HepG2 (cell line): Measurements from ENCODE around the gene ST8SIA3. TPM values are rescaled to one million over a fixed set of nuclear protein-coding genes. Genes with fewer than 3 reads are reported as not detected.
A peak's percentile ranks its signal among the peaks of the same experiment; 100 is the strongest.

Source experiments
- ATAC-seq: fragments of 200-7000 bp; cut with Tn5 transposase; 3 replicates; pipeline ENCODE4 v1.9.1; 2020; ENCODE audit warnings: mild to moderate bottlenecking, moderate library complexity
- BruUV-seq: library from RNA; stranded (reverse); fragments of 400-500 nt; replicated peaks from 2 replicates; lab custom pipeline; 2021; lab: Mats Ljungman, UMichigan
- CTCF ChIA-PET: fragments of 300-600 bp; formaldehyde crosslinking; extraction: SDS; loops from one replicate; lab custom pipeline; 2021; ENCODE audit warnings: low total read pairs, inconsistent platforms, low intra/inter-chr PET ratio; lab: Yijun Ruan, JAX
- POLR2A ChIA-PET: fragments of 350-600 bp; sonication (Branson Sonifier 250); formaldehyde crosslinking; loops from one replicate; lab custom pipeline; 2020; ENCODE audit warnings: antibody characterized with exemption, inconsistent platforms; lab: Yijun Ruan, JAX
- DNase-seq: peaks from one replicate; pipeline ENCODE4 v3.0.0-alpha.2; 2015; ENCODE audit warnings: low spot score
- FAIRE-seq: peaks from 3 replicates; lab custom pipeline; 2011; peaks lifted over from hg19 to GRCh38; lab: Jason Lieb, UNC
- H2AFZ ChIP-seq: one replicate; pipeline ENCODE4 v1.6.1; 2011; ENCODE audit warnings: low read length, inconsistent platforms
- H3K27ac ChIP-seq: fragments of 300-600 bp; 3 replicates; pipeline ENCODE4 v1.8.0; 2011; ENCODE audit warnings: mixed run types, mild to moderate bottlenecking, mixed read lengths, low read length, inconsistent platforms; ENCODE audit not compliant: insufficient read depth; ENCODE audit errors: extremely low read length
- H3K27me3 ChIP-seq, 2 experiments: fragments of 200-600 bp in 1 of 2; 2 replicates in 1 of 2; 3 replicates in 1 of 2; pipeline versions ENCODE4 v1.6.0 to v1.8.0; 2011; ENCODE audit warnings: low read length in 2 of 2, mild to moderate bottlenecking in 2 of 2, moderate library complexity in 2 of 2, inconsistent platforms in 1 of 2; ENCODE audit not compliant: insufficient read depth in 2 of 2, control insufficient read depth in 1 of 2
- H3K36me3 ChIP-seq, 2 experiments: fragments of 200-600 bp in 1 of 2; replicated peaks in 1 of 2; 2 replicates in 1 of 2; 3 replicates in 1 of 2; pipeline versions ENCODE4 v1.5.1 to v1.8.0; 2011; ENCODE audit warnings: low read length in 2 of 2, inconsistent platforms in 1 of 2; ENCODE audit not compliant: insufficient read depth in 2 of 2, control insufficient read depth in 1 of 2
- H3K4me1 ChIP-seq: 2 replicates; pipeline ENCODE4 v1.5.1; 2012; ENCODE audit warnings: low read length, inconsistent platforms; ENCODE audit not compliant: insufficient read depth
- H3K4me2 ChIP-seq: 2 replicates; pipeline ENCODE4 v1.6.0; 2011; ENCODE audit warnings: low read depth, low read length, inconsistent platforms
- H3K4me3 ChIP-seq, 3 experiments: fragments of 200-600 bp in 1 of 3; sonication (generic), shearing (Covaris generic) in 1 of 3; replicated peaks in 1 of 3; 2 replicates each; pipeline ENCODE4 v1.5.1; 2011 to 2016; ENCODE audit warnings: low read length in 3 of 3, inconsistent platforms in 2 of 3, low read depth in 2 of 3, mild to moderate bottlenecking in 2 of 3, control low read depth in 1 of 3, mixed read lengths in 1 of 3; ENCODE audit not compliant: insufficient read depth in 1 of 3
- H3K79me2 ChIP-seq: one replicate; pipeline ENCODE4 v1.6.1; 2011; ENCODE audit warnings: low read length, inconsistent platforms; ENCODE audit not compliant: insufficient read depth
- H3K9ac ChIP-seq: 2 replicates; pipeline ENCODE4 v1.6.0; 2011; ENCODE audit warnings: mild to moderate bottlenecking, low read depth, low read length, inconsistent platforms; ENCODE audit not compliant: insufficient read depth
- H3K9me3 ChIP-seq: 2 replicates; pipeline ENCODE4 v1.5.1; 2012; ENCODE audit warnings: mild to moderate bottlenecking, low read length
- H4K20me1 ChIP-seq: 2 replicates; pipeline ENCODE4 v1.6.0; 2011; ENCODE audit warnings: inconsistent platforms, mild to moderate bottlenecking, low read length, moderate library complexity; ENCODE audit not compliant: insufficient read depth
- KLF6 ChIP-seq: IDR thresholded peaks from 2 replicates; pipeline ENCODE4 v1.8.0; 2016; ENCODE audit warnings: missing biosample characterization, missing genetic modification reagents
- MAFK ChIP-seq, 2 experiments: IDR thresholded peaks in 1 of 2; conservative IDR thresholded peaks in 1 of 2; 2 replicates each; pipeline ENCODE4 v1.6.1; 2011; ENCODE audit warnings: improper control_type of control experiment in 2 of 2, low read length in 2 of 2
- POGZ ChIP-seq: sonication (generic); formaldehyde crosslinking; IDR thresholded peaks from 2 replicates; pipeline ENCODE4 v1.4.0; 2020; ENCODE audit warnings: mild to moderate bottlenecking, missing genetic modification reagents
- SIN3B ChIP-seq: fragments of 150-350 bp; IDR thresholded peaks from 2 replicates; pipeline ENCODE4 v1.6.1; 2014; ENCODE audit warnings: low read length
- ZNF142 ChIP-seq: sonication (generic); formaldehyde crosslinking; IDR thresholded peaks from 2 replicates; pipeline ENCODE4 v1.4.0; 2020; ENCODE audit warnings: missing genetic modification reagents
- ZNF660 ChIP-seq: sonication (generic); formaldehyde crosslinking; IDR thresholded peaks from 2 replicates; pipeline ENCODE4 v1.5.1; 2020; ENCODE audit warnings: mild to moderate bottlenecking, low read depth, missing genetic modification reagents, borderline replicate concordance
- ZNF724P ChIP-seq: sonication (generic); formaldehyde crosslinking; IDR thresholded peaks from 2 replicates; pipeline ENCODE4 v1.8.0; 2022; ENCODE audit warnings: missing genetic modification reagents, borderline replicate concordance
- WGBS: methylation state at CpG from one replicate; pipeline ENCODE4 v1.1.6; 2017; ENCODE audit warnings: low lambda C conversion rate; 5-methylcytosine and 5-hydroxymethylcytosine counted together
- in situ Hi-C: cut with HindIII; loops from 2 replicates; pipeline ENCODE4 v1.10.0; 2017; ENCODE audit warnings: low pct_unique_long_range_greater_than_20kb; ENCODE audit not compliant: extremely low pct_ligation_motif_present
- intact Hi-C: fragments of 100-400 bp; cut with micrococcal nuclease; formaldehyde crosslinking; loops from one replicate; pipeline ENCODE4 v1.10.0; 2022; ENCODE audit not compliant: unreplicated experiment
- polyA plus RNA-seq, 8 experiments: library from polyadenylated mRNA; depleted of rRNA in 3 of 8; stranded (reverse) in 7 of 8; unstranded in 1 of 8; fragments of >200 nt; fragmentation: Illumina TruSeq in 4 of 8; extraction: Trizol in 4 of 8; gene quantifications; 2 replicates each; pipeline versions ENCODE4 v1.2.1 to v1.2.3, GENCODE V29; 2011 to 2016; ENCODE audit warnings: low read depth in 4 of 8, missing spikeins in 1 of 8, mixed read lengths in 1 of 8; ENCODE audit not compliant: insufficient read depth in 1 of 8
- total RNA-seq, 5 experiments: library from RNA; depleted of rRNA; stranded (reverse); fragments of >200 nt; fragmentation: Illumina TruSeq; extraction: Trizol; gene quantifications; 2 replicates each; pipeline ENCODE4 v1.2.3, GENCODE V29; 2016; ENCODE audit warnings: low read depth in 1 of 5

ST8SIA3 gene
- total and polyA plus RNA-seq, 2 of the 13 experiments (the other 11 are each of a cell fraction or from before 2014, with no cell fraction given) = not detected

GRCh38 chr18:57362714-57363113, 10.4 kb downstream of the ST8SIA3 start:
- ChIA-PET POLR2A (no interaction called here), CTCF (no interaction called here)
- H3K4me3 ChIP-seq = no peak overlapping the region
- H3K4me1 ChIP-seq = peaks cover 14% of the 10 kb centered on the region
- H4K20me1 ChIP-seq = no peaks in the 10 kb centered on the region
- ATAC-seq = no peak
- H3K36me3 ChIP-seq = no peaks in the 10 kb centered on the region
- in situ Hi-C loops = no loop called here
- 0 out of 5 replicates have a peak, but pooled peaks cover 1 to 4% of the 10 kb centered on the region in 2 experiments for H3K27me3 ChIP-seq
- TF ChIP-seq POGZ (CRISPR knock-in tag) (no peak), MAFK (conservative IDR thresholded peaks at IDR 0.05 in 1 of 2, IDR thresholded peaks at IDR 0.05 in 1 of 2; ENCODE audit: low read length in 2 of 2) (peak; percentile 35 to 55; a peak in 3 of 4 replicates)
- TF ChIP-seq, all 625 proteins: peak for 1
- H3K9ac ChIP-seq = no peak overlapping the region
- FAIRE-seq (no peak), DNase-seq (no peak)
- BruUV-seq = no TSS peak
- no peaks in the 10 kb centered on the region for H3K9me3 ChIP-seq
- H3K79me2 ChIP-seq = no peaks in the 10 kb centered on the region
- no peak overlapping the region for H3K27ac ChIP-seq
- no peak overlapping the region for H2AFZ ChIP-seq
- no peak overlapping the region for H3K4me2 ChIP-seq
- intact Hi-C loops = no loop called here

- no TSS peak for BruUV-seq
- Histone ChIP-seq H3K4me1 (peaks cover 9% of the 10 kb centered on the region), H3K4me3 (no peak overlapping the region), H3K36me3 (no peaks in the 10 kb centered on the region), H3K27me3 (peaks cover 1 to 7% of the 10 kb centered on the region in 2 experiments; a peak in 1 of 5 replicates), H3K27ac (no peak overlapping the region), H3K9me3 (no peaks in the 10 kb centered on the region), H3K79me2 (no peaks in the 10 kb centered on the region), H2AFZ (no peak overlapping the region), H3K9ac (no peak overlapping the region), H4K20me1 (no peaks in the 10 kb centered on the region), H3K4me2 (no peak overlapping the region)
- ChIA-PET POLR2A (no interaction called here), CTCF (no interaction called here)
- in situ Hi-C loops = no loop called here
- intact Hi-C loops = no loop called here
- WGBS = 33% methylated on average over 2 of the region's 2 CpGs
- ATAC-seq (no peak), FAIRE-seq (no peak), DNase-seq (no peak)
- TF ChIP-seq KLF6 (CRISPR knock-in tag) = no peak
- no peak for TF ChIP-seq ZNF724P (CRISPR knock-in tag)
- TF ChIP-seq SIN3B = no peak
- no peak for TF ChIP-seq ZNF660 (CRISPR knock-in tag)
- TF ChIP-seq ZNF142 (CRISPR knock-in tag) = no peak
Observed at GRCh38 chr18:57364460-57364859, 12.1 kb downstream of the ST8SIA3 start.
